NCI-H2171 treated with DMSO at 0.1 percent for 48 hours (cell line): ENCODE data around the gene POLR3G.
A peak's percentile ranks its signal among the peaks of the same experiment; 100 is the strongest.

Experiments used
- DNase-seq: peaks from one replicate; lab custom pipeline; 2025; lab: John Stamatoyannopoulos, UW

The POLR3G gene

GRCh38 chr5:90474235-90475107, at the start of gene POLR3G, which contains the start of gene MBLAC2:
POLR3G (plus strand) TSS chr5:90474864; CDS start chr5:90485568, 10,704 bp downstream.
MBLAC2 (minus strand) TSS chr5:90474771; CDS start chr5:90474292, 479 bp downstream.
- DNase-seq: peak; percentile 82

- DNase-seq: no peak
These were observed 40.4 kb upstream of the POLR3G start for GRCh38 chr5:90434116-90434714.

- DNase-seq: peak; percentile 0
These were observed 37.0 kb upstream of the POLR3G start for GRCh38 chr5:90437663-90438062.

GRCh38 chr5:90438100-90438499, 36.6 kb upstream of the POLR3G start:
- no peak for DNase-seq

- no peak for DNase-seq
These were observed 34.0 kb upstream of the POLR3G start for GRCh38 chr5:90440644-90441043.

- DNase-seq: no peak
These were observed 27.7 kb upstream of the POLR3G start for GRCh38 chr5:90446961-90447360.

GRCh38 chr5:90461288-90461687, 13.4 kb upstream of the POLR3G start:
- no peak for DNase-seq

- DNase-seq: no peak
These were observed 1.8 kb upstream of the POLR3G start for GRCh38 chr5:90472783-90473395.

GRCh38 chr5:90473396-90474234, 1.0 kb upstream of the POLR3G start:
- DNase-seq: no peak

GRCh38 chr5:90475436-90475980, 844 bp downstream of the POLR3G start:
- no peak for DNase-seq

GRCh38 chr5:90476391-90476790, 1.7 kb downstream of the POLR3G start:
- DNase-seq: no peak

- DNase-seq: no peak
These were observed 2.4 kb downstream of the POLR3G start for GRCh38 chr5:90477073-90477472.

GRCh38 chr5:90477621-90478215, 3.1 kb downstream of the POLR3G start:
- no peak for DNase-seq

- DNase-seq: no peak
These were observed 5.1 kb downstream of the POLR3G start for GRCh38 chr5:90479611-90480385.

- DNase-seq: no peak
These were observed 6.0 kb downstream of the POLR3G start for GRCh38 chr5:90480699-90481098.

GRCh38 chr5:90483206-90483605, 8.5 kb downstream of the POLR3G start:
- no peak for DNase-seq

GRCh38 chr5:90484540-90484939, 9.9 kb downstream of the POLR3G start:
- no peak for DNase-seq

- DNase-seq: no peak
These were observed 14.1 kb downstream of the POLR3G start for GRCh38 chr5:90488791-90489190.

GRCh38 chr5:90494043-90494442, 19.4 kb downstream of the POLR3G start:
- DNase-seq: no peak

- DNase-seq: no peak
These were observed 20.5 kb downstream of the POLR3G start for GRCh38 chr5:90495146-90495545.
